Mesendoderm (in vitro differentiated cells): Measurements from ENCODE around the gene STN1.

Experiments
- DNase-seq: peaks from one replicate; pipeline ENCODE4 v3.0.0; 2013
- H2AK5ac ChIP-seq: 2 replicates; pipeline ENCODE4 v1.6.1; 2013; ENCODE audit warnings: low read length, inconsistent platforms
- H2BK120ac ChIP-seq: 2 replicates; pipeline ENCODE4 v1.6.1; 2013; ENCODE audit warnings: low read depth, mild to moderate bottlenecking, low read length, moderate library complexity, mixed read lengths
- H2BK15ac ChIP-seq: replicated peaks from 2 replicates; pipeline ENCODE4 v1.6.1; 2013; ENCODE audit warnings: low read depth, mild to moderate bottlenecking, moderate library complexity
- H2BK5ac ChIP-seq: 2 replicates; pipeline ENCODE4 v1.6.1; 2013; ENCODE audit warnings: low read length, inconsistent platforms
- H3K18ac ChIP-seq: 2 replicates; pipeline ENCODE4 v1.6.1; 2013; ENCODE audit warnings: mild to moderate bottlenecking, low read length, mixed read lengths
- H3K23ac ChIP-seq: one replicate; pipeline ENCODE4 v1.6.1; 2013; ENCODE audit warnings: low read length
- H3K27ac ChIP-seq: 2 replicates; pipeline ENCODE4 v1.5.1; 2013; ENCODE audit warnings: low read depth, mild to moderate bottlenecking, inconsistent platforms, low read length, moderate library complexity
- H3K27me3 ChIP-seq: 2 replicates; pipeline ENCODE4 v1.6.1; 2013; ENCODE audit warnings: low read length, control low read depth, mild to moderate bottlenecking, inconsistent platforms; ENCODE audit not compliant: insufficient read depth, poor library complexity
- H3K36me3 ChIP-seq: 2 replicates; pipeline ENCODE4 v1.6.1; 2013; ENCODE audit warnings: low read length, inconsistent platforms; ENCODE audit not compliant: control insufficient read depth, insufficient read depth
- H3K4ac ChIP-seq: one replicate; pipeline ENCODE4 v1.6.1; 2013; ENCODE audit warnings: low read depth, mild to moderate bottlenecking, low read length, moderate library complexity
- H3K4me1 ChIP-seq: 2 replicates; pipeline ENCODE4 v1.6.1; 2013; ENCODE audit warnings: low read depth, low read length, inconsistent platforms; ENCODE audit not compliant: control insufficient read depth
- H3K4me2 ChIP-seq: 2 replicates; pipeline ENCODE4 v1.6.1; 2013; ENCODE audit warnings: low read length
- H3K4me3 ChIP-seq: 2 replicates; pipeline ENCODE4 v1.5.1; 2013; ENCODE audit warnings: mild to moderate bottlenecking, low read length
- H3K56ac ChIP-seq: one replicate; pipeline ENCODE4 v1.6.1; 2013; ENCODE audit warnings: low read length
- H3K79me1 ChIP-seq: 2 replicates; pipeline ENCODE4 v1.6.1; 2013; ENCODE audit warnings: low read length, inconsistent platforms
- H3K79me2 ChIP-seq: 2 replicates; pipeline ENCODE4 v1.6.1; 2013; ENCODE audit warnings: mild to moderate bottlenecking, low read length; ENCODE audit not compliant: control insufficient read depth, insufficient read depth
- H3K9ac ChIP-seq: 2 replicates; pipeline ENCODE4 v1.6.1; 2013; ENCODE audit warnings: low read length, inconsistent platforms
- H4K5ac ChIP-seq: one replicate; pipeline ENCODE4 v1.6.1; 2013; ENCODE audit warnings: low read length
- H4K8ac ChIP-seq: one replicate; pipeline ENCODE4 v1.6.1; 2013; ENCODE audit warnings: low read depth, mild to moderate bottlenecking, control low read depth, low read length, moderate library complexity
- WGBS: extraction: QIAGEN DNeasy Blood & Tissue Kit; methylation state at CpG from one replicate; pipeline ENCODE4 v1.1.7; 2013; ENCODE audit warnings: low lambda C conversion rate, missing lambda C conversion rate; ENCODE audit not compliant: insufficient coverage; ENCODE audit errors: extremely low coverage; 5-methylcytosine and 5-hydroxymethylcytosine counted together

The STN1 gene

GRCh38 chr10:103832806-103833205 lies 85.2 kb downstream of the STN1 start:
- Histone ChIP-seq H2AK5ac (no peak overlapping the region), H3K79me1 (peaks cover 20% of the 10 kb centered on the region), H3K27ac (no peak overlapping the region), H3K4me1 (peaks cover 50% of the 10 kb centered on the region), H3K9ac (no peak overlapping the region), H3K4me2 (no peak overlapping the region), H3K56ac (no peak overlapping the region), H3K4me3 (no peak overlapping the region), H3K23ac (no peak overlapping the region), H3K27me3 (no peaks in the 10 kb centered on the region), H4K8ac (no peak overlapping the region), H2BK15ac (no peak overlapping the region), H3K18ac (no peak overlapping the region), H2BK5ac (no peak overlapping the region), H4K5ac (no peak overlapping the region), H3K36me3 (no peaks in the 10 kb centered on the region), H3K79me2 (peaks cover 23% of the 10 kb centered on the region), H3K4ac (no peak overlapping the region), H2BK120ac (no peak overlapping the region)
- no CpG with 5 or more reads among the region's 2 CpGs for WGBS
- no peak for DNase-seq
